ENCODE measurements around the gene TTC27. TPM values are rescaled to one million over a fixed set of nuclear protein-coding genes. Genes with fewer than 3 reads are reported as not detected.

TTC27 gene
- total and polyA plus RNA-seq, 9 donors: 9.9 to 21.2 (median 15.3) TPM

DNA sequence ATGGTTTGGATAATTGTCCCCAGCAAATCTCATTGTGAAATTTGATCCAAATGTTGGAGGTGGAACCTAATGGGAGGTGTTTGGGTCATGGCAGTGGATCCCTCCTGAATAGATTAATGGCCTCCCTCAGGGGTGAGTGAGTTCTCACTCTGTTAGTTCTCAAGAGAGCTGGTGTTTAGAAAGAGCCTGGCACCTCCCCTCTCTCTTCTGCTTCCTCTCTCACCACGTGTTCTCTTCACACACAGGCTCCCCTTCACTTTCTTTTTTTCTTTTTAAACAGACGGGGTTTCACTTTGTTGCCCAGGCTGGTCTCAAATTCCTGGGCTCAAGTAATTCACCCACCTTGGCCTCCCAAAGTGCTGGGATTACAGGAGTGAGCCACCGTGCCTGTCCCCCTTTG, 207.3 kb downstream of the TTC27 start:
- Histone ChIP-seq H3K4me1 (ENCODE audit: insufficient read depth) (no peaks in the 10 kb centered on the region), H3K9me3 (no peaks in the 10 kb centered on the region), H3K36me3 (no peaks in the 10 kb centered on the region), H3K27ac (no peak overlapping the region), H3K4me3 (no peak overlapping the region), H3K27me3 (no peaks in the 10 kb centered on the region)
- DNase-seq: no peak
- TF ChIP-seq POLR2A (IDR thresholded peaks at IDR 0.05) (no peak), CTCF (IDR thresholded peaks at IDR 0.05) (no peak), EP300 (IDR thresholded peaks at IDR 0.05) (no peak)
- intact Hi-C loops (cut with DNase I): no loop called here
- 61 to 71% (median 67%) methylated on average over 3 of the region's 3 CpGs for WGBS, 3 donors

GRCh38 chr2:32836933-32837332, 209.1 kb downstream of the TTC27 start:
- Histone ChIP-seq H3K4me1 (ENCODE audit: insufficient read depth) (no peaks in the 10 kb centered on the region), H3K36me3 (no peaks in the 10 kb centered on the region), H3K27ac (no peak overlapping the region), H3K27me3 (no peaks in the 10 kb centered on the region), H3K9me3 (no peaks in the 10 kb centered on the region), H3K4me3 (no peak overlapping the region)
- DNase-seq: no peak
- intact Hi-C loops (cut with DNase I): no loop called here
- TF ChIP-seq CTCF (IDR thresholded peaks at IDR 0.05) (no peak), POLR2A (IDR thresholded peaks at IDR 0.05) (no peak)
- WGBS, 3 donors: 75 to 90% (median 79%) methylated on average over 5 of the region's 5 CpGs

GRCh38 chr2:32838418-32838817, 210.6 kb downstream of the TTC27 start:
- Histone ChIP-seq H3K4me3 (no peak overlapping the region), H3K27ac (no peak overlapping the region), H3K9me3 (no peaks in the 10 kb centered on the region), H3K4me1 (ENCODE audit: insufficient read depth) (no peaks in the 10 kb centered on the region), H3K36me3 (no peaks in the 10 kb centered on the region), H3K27me3 (no peaks in the 10 kb centered on the region)
- TF ChIP-seq EP300 (IDR thresholded peaks at IDR 0.05) (no peak), CTCF (IDR thresholded peaks at IDR 0.05) (no peak), POLR2A (IDR thresholded peaks at IDR 0.05) (no peak)
- no peak for DNase-seq
- WGBS, 3 donors: 87 to 90% (median 88%) methylated on average over 7 of the region's 7 CpGs
- intact Hi-C loops (cut with DNase I): no loop called here

GRCh38 chr2:32838949-32839348, 211.1 kb downstream of the TTC27 start:
- no peaks in the 10 kb centered on the region for H3K4me1 ChIP-seq (ENCODE audit: insufficient read depth)
- no peak for TF ChIP-seq EP300 (IDR thresholded peaks at IDR 0.05)
- TF ChIP-seq CTCF (IDR thresholded peaks at IDR 0.05): no peak
- TF ChIP-seq POLR2A (IDR thresholded peaks at IDR 0.05): no peak
- no peak overlapping the region for H3K4me3 ChIP-seq
- no peaks in the 10 kb centered on the region for H3K9me3 ChIP-seq
- H3K36me3 ChIP-seq: no peaks in the 10 kb centered on the region
- H3K27ac ChIP-seq: no peak overlapping the region
- WGBS, 3 donors: 68 to 76% (median 74%) methylated on average over 4 of the region's 4 CpGs
- intact Hi-C loops (cut with DNase I): no loop called here
- DNase-seq: no peak
- no peaks in the 10 kb centered on the region for H3K27me3 ChIP-seq

Data from ovary (tissue), 9 donors.